ENCODE data around the gene SCMH1.

- no peak for TF ChIP-seq POLR2AphosphoS5 (IDR thresholded peaks at IDR 0.05; ENCODE audit: low read depth, low read length)
- no peak for TF ChIP-seq POLR2A (IDR thresholded peaks at IDR 0.05; ENCODE audit: low read depth, low read length)
Observed at GRCh38 chr1:41275831-41276230, 33.7 kb upstream of the SCMH1 start.
